GM12891 (cell line): ENCODE measurements around the gene MGMT.

Source experiments
- DNase-seq: peaks from one replicate; pipeline ENCODE4 v3.0.0; 2011; ENCODE audit warnings: low spot score; ENCODE audit not compliant: insufficient read length
- FAIRE-seq: peaks from 2 replicates; lab custom pipeline; 2011; peaks lifted over from hg19 to GRCh38; lab: Jason Lieb, UNC
- PAX5 ChIP-seq: IDR thresholded peaks from 2 replicates; pipeline ENCODE4 v1.6.1; 2011; ENCODE audit warnings: low read length, moderate library complexity, mild to moderate bottlenecking; ENCODE audit not compliant: insufficient read depth, severe bottlenecking
- POLR2A ChIP-seq: IDR thresholded peaks from 2 replicates; pipeline ENCODE4 v1.6.1; 2011; ENCODE audit warnings: low read depth, low read length, control low read depth
- POLR2AphosphoS5 ChIP-seq: IDR thresholded peaks from 2 replicates; pipeline ENCODE4 v1.6.1; 2011; ENCODE audit warnings: low read depth, low read length, control low read depth
- POU2F2 ChIP-seq: IDR thresholded peaks from 2 replicates; pipeline ENCODE4 v1.6.1; 2011; ENCODE audit warnings: low read depth, mild to moderate bottlenecking, control low read depth, low read length, moderate library complexity
- SPI1 ChIP-seq: IDR thresholded peaks from 2 replicates; pipeline ENCODE4 v1.6.1; 2011; ENCODE audit warnings: low read depth, low read length, control low read depth
- TAF1 ChIP-seq: IDR thresholded peaks from 2 replicates; pipeline ENCODE4 v1.6.1; 2011; ENCODE audit warnings: low read depth, low read length, control low read depth

Gene MGMT

GRCh38 chr10:129613377-129613980 lies 146.4 kb downstream of the MGMT start:
- TF ChIP-seq POLR2AphosphoS5, result no peak
- TF ChIP-seq POU2F2, result no peak
- no peak for TF ChIP-seq POLR2A
- no peak for TF ChIP-seq PAX5
- TF ChIP-seq TAF1, result no peak
- DNase-seq (no peak), FAIRE-seq (no peak)

DNA sequence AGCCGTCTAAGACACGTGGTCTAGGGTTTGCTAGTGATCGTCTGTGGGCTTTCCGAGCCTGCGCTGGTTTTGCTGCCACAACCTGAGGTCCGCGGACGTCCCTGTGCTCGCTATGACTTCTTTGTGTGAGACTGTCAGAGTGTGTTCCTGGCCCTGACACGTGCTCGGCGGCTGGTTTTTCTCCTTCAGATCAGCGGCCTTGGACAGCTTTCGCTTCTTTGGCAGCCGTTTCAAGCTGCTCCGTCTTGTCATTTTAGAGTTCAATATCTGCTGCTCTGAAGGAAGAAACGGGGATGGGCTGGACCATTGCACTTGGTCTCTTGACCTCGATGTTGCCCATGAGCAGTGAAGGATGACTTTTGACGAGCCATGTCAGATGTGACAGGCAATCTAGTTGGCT lies 147.3 kb downstream of the MGMT start:
- DNase-seq (no peak), FAIRE-seq (no peak)
- TF ChIP-seq TAF1 (no peak), POLR2A (no peak)

DNA sequence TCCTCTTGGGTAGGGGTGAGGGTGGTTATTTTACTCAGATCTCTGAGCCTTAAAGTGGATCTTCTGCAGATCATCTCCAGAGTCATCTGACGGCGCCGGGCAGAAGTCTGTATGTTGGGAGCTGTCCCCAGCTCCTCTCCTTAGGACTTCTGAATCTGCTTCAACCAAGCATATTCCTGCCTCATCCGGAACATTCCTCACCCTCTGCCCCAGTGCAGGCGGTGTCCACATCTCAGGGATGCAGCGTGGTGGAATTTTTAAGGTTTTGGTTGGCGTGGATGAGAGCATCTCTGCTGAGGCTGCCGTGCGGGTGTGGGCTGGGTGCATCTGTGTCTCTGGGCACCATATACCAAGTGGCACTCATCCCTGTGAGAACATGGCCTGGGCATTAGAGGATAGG lies 148.3 kb downstream of the MGMT start:
- TF ChIP-seq POLR2AphosphoS5 (no peak), TAF1 (no peak), POLR2A (no peak), POU2F2 (no peak), PAX5 (no peak), SPI1 (no peak)
- DNase-seq (no peak), FAIRE-seq (no peak)

DNA sequence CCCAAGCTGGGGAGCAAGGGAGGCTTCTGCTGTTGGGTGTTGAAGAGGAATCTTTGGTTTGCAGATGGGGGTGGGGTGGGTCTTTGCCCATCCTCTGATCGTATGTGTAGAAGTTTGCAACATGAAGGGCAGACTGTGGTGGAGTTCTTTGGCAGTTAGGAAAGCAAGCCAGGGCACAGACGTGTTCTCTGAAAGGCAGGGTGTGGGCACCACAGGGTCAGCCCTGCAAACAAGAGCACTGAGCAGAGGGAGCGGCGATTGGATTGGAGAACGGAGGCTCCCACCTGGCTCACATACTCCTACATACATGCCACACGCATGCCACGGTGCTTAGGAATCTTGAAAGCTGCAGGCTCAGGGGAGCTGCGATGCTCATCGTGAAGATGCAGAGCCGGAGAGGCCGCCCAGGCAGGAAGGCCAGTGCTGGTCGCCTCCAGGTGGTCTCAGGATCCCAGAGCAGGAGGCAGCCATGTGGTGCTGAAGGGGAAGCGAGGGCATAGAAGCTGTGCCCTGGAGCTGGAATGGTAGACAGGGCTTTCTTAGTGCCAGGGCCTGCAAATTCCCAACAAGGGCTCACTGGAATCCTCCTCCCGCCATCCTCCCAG lies 149.0 kb downstream of the MGMT start:
- DNase-seq, result no peak
- TF ChIP-seq PAX5 (no peak), POLR2A (no peak), POLR2AphosphoS5 (no peak), TAF1 (no peak), SPI1 (no peak), POU2F2 (no peak)
- FAIRE-seq, result no peak

GRCh38 chr10:129617768-129618167 lies 150.7 kb downstream of the MGMT start:
- no peak for TF ChIP-seq POLR2AphosphoS5
- no peak for TF ChIP-seq POU2F2
- TF ChIP-seq PAX5, result no peak
- TF ChIP-seq POLR2A, result no peak
- TF ChIP-seq SPI1, result no peak
- no peak for TF ChIP-seq TAF1
- FAIRE-seq, result no peak
- DNase-seq, result no peak

- DNase-seq (no peak), FAIRE-seq (no peak)
- TF ChIP-seq POLR2AphosphoS5 (no peak), SPI1 (no peak), POLR2A (no peak), TAF1 (no peak), POU2F2 (no peak), PAX5 (no peak)
These were observed 154.0 kb downstream of the MGMT start for GRCh38 chr10:129621062-129621461.

GRCh38 chr10:129621693-129622092 lies 154.7 kb downstream of the MGMT start:
- FAIRE-seq (no peak), DNase-seq (no peak)
- TF ChIP-seq POLR2AphosphoS5 (no peak), POU2F2 (no peak), TAF1 (no peak), PAX5 (no peak), POLR2A (no peak), SPI1 (no peak)

- DNase-seq (no peak), FAIRE-seq (no peak)
- TF ChIP-seq POLR2AphosphoS5 (no peak), SPI1 (no peak), POLR2A (no peak), TAF1 (no peak), POU2F2 (no peak), PAX5 (no peak)
These were observed 155.2 kb downstream of the MGMT start for GRCh38 chr10:129622291-129622690.

DNA sequence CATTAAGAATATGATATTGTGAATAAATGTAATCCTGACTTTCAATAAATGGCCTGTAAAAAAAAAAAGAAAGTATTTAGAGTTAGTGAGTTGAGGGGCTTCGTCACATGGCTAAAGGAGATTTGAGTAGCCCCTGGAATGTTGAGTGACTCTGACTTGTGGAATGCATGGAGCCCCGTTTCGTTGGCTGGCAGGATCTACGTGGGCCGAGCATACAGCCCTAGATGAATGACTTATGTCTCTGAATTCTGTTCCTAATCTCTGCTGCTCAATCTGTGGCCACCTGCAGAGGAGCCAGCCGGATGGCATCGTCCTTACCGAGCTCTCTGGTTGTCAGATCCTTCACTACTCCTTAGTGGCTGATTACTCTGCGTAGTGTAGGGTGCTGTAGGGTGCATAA lies 155.7 kb downstream of the MGMT start:
- FAIRE-seq (no peak), DNase-seq (no peak)
- TF ChIP-seq POLR2A (no peak), SPI1 (no peak), POU2F2 (no peak), PAX5 (no peak), TAF1 (no peak), POLR2AphosphoS5 (no peak)
